ENCODE results near the gene RPTOR.

Gene RPTOR

DNA sequence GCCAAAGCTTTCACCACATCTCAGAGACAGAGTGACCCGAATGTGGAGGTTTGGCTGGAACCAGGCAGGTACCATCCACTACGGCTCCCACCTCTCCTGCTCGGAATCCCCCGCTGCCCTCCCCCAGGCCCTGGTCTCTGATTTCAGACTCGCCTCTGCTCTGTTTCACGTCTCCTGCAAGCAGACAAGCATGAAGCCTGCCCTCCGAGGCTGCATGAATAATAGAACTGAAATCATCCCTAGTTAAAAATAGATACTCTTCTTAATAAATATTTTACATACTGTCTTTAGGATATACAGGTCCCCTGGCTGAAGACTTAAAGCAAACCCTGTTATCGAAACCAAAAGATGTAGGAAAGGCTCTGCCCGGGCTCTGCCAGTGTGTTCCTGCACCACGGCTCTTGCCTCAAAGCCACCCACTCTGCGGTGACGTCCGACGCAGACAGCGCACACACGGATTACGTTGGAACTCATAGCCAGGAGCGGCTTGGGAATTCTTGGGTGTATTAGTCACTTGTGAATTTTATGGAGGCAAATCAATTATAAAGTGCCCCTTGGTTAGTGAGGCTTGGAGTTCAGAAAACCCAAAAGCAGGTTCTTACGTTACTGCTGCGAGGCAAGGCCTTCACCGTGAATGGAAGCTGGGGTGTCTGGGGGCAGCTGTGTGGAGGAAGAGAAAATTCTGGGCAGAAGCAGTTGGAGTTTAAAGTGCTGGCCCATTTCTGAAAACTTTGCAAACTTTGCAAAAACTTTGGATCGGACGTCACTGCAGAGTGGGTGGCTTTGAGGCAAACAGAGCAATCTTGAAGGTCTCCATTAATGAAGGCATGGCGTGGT is 42.7 kb upstream of the RPTOR start:
- peak overlapping the region; percentile 50 for H3K4me2 ChIP-seq (ENCODE audit: low read length)
- no peaks in the 10 kb centered on the region for H3K79me2 ChIP-seq (ENCODE audit: insufficient read depth, low read length)
- 0 out of 2 replicates have a peak overlapping the region, but pooled peaks have one; percentile 38 for H2AFZ ChIP-seq (ENCODE audit: low read length)
- H3K9me2 ChIP-seq (ENCODE audit: low read depth, low read length) = no peaks in the 10 kb centered on the region
- no peaks in the 10 kb centered on the region for H3K36me3 ChIP-seq (ENCODE audit: insufficient read depth, low read length)
- peaks cover 40% of the 10 kb centered on the region for H3K4me1 ChIP-seq (ENCODE audit: insufficient read depth, low read length, severe bottlenecking)
- 0 out of 2 replicates have a peak, but pooled peaks cover 2% of the 10 kb centered on the region for H3F3A ChIP-seq (ENCODE audit: insufficient read depth, low read length)
- H3K27ac ChIP-seq (ENCODE audit: low read depth, low read length, poor library complexity, severe bottlenecking) = peak overlapping the region; percentile 45
- no peak for TF ChIP-seq EZH2 (IDR thresholded peaks at IDR 0.05; ENCODE audit: borderline replicate concordance, low read length)
- TF ChIP-seq, protein P1, sequence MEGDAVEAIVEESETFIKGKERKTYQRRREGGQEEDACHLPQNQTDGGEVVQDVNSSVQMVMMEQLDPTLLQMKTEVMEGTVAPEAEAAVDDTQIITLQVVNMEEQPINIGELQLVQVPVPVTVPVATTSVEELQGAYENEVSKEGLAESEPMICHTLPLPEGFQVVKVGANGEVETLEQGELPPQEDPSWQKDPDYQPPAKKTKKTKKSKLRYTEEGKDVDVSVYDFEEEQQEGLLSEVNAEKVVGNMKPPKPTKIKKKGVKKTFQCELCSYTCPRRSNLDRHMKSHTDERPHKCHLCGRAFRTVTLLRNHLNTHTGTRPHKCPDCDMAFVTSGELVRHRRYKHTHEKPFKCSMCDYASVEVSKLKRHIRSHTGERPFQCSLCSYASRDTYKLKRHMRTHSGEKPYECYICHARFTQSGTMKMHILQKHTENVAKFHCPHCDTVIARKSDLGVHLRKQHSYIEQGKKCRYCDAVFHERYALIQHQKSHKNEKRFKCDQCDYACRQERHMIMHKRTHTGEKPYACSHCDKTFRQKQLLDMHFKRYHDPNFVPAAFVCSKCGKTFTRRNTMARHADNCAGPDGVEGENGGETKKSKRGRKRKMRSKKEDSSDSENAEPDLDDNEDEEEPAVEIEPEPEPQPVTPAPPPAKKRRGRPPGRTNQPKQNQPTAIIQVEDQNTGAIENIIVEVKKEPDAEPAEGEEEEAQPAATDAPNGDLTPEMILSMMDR (IDR thresholded peaks at IDR 0.05; ENCODE audit: low read length) = no peak
- H3K4me3 ChIP-seq (ENCODE audit: low read depth, low read length, poor library complexity, severe bottlenecking) = peak overlapping the region; percentile 15
- no peaks in the 10 kb centered on the region for H4K20me1 ChIP-seq (ENCODE audit: insufficient read depth, low read length)
- peak overlapping the region; percentile 43; the same call in 1 of the 2 replicates for H3K9ac ChIP-seq (ENCODE audit: low read length)
- no peaks in the 10 kb centered on the region for H3K9me3 ChIP-seq (ENCODE audit: low read length)
- no peaks in the 10 kb centered on the region; the same call in 1 of the 2 replicates for H3K27me3 ChIP-seq (ENCODE audit: insufficient read depth, low read length)

DNA sequence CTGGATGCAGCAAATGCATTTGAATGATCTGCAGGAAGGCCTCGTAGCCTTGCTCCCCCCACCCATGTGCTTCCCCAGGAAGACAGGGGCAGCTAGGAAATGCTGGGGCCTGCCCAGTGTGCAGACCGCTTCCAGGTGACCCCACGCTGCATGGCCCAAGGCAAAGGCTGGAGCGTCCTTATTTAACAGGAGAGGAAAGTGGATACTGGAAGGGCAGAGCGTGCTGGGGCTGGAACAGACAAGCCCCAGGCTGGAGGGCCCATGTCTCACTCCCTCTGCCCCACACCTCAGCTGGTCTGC is 42.1 kb upstream of the RPTOR start:
- Histone ChIP-seq H3K27ac (ENCODE audit: low read depth, low read length, poor library complexity, severe bottlenecking) (no peak overlapping the region), H3K4me3 (ENCODE audit: low read depth, low read length, poor library complexity, severe bottlenecking) (no peak overlapping the region), H3K79me2 (ENCODE audit: insufficient read depth, low read length) (no peaks in the 10 kb centered on the region), H2AFZ (ENCODE audit: low read length) (no peak overlapping the region), H3K9ac (ENCODE audit: low read length) (no peak overlapping the region; the same call in 1 of the 2 replicates), H3K27me3 (ENCODE audit: insufficient read depth, low read length) (no peaks in the 10 kb centered on the region; the same call in 1 of the 2 replicates), H3K36me3 (ENCODE audit: insufficient read depth, low read length) (no peaks in the 10 kb centered on the region), H3K4me2 (ENCODE audit: low read length) (no peak overlapping the region), H3K9me3 (ENCODE audit: low read length) (no peaks in the 10 kb centered on the region), H3K9me2 (ENCODE audit: low read depth, low read length) (no peaks in the 10 kb centered on the region), H4K20me1 (ENCODE audit: insufficient read depth, low read length) (no peaks in the 10 kb centered on the region), H3K4me1 (ENCODE audit: insufficient read depth, low read length, severe bottlenecking) (peaks cover 35% of the 10 kb centered on the region), H3F3A (ENCODE audit: insufficient read depth, low read length) (no peaks in the 10 kb centered on the region)
- TF ChIP-seq, protein P1 (IDR thresholded peaks at IDR 0.05; ENCODE audit: low read length) = no peak
- TF ChIP-seq EZH2 (IDR thresholded peaks at IDR 0.05; ENCODE audit: borderline replicate concordance, low read length) = no peak

GRCh38 chr17:80503031-80503430 is 41.6 kb upstream of the RPTOR start:
- Histone ChIP-seq H3K36me3 (ENCODE audit: insufficient read depth, low read length) (no peaks in the 10 kb centered on the region), H3K4me1 (ENCODE audit: insufficient read depth, low read length, severe bottlenecking) (peaks cover 30% of the 10 kb centered on the region), H3K9me2 (ENCODE audit: low read depth, low read length) (no peaks in the 10 kb centered on the region), H3K4me3 (ENCODE audit: low read depth, low read length, poor library complexity, severe bottlenecking) (no peak overlapping the region), H2AFZ (ENCODE audit: low read length) (no peak overlapping the region), H3K9ac (ENCODE audit: low read length) (no peak overlapping the region), H3K27me3 (ENCODE audit: insufficient read depth, low read length) (no peaks in the 10 kb centered on the region; the same call in 1 of the 2 replicates), H3F3A (ENCODE audit: insufficient read depth, low read length) (no peaks in the 10 kb centered on the region), H3K27ac (ENCODE audit: low read depth, low read length, poor library complexity, severe bottlenecking) (no peak overlapping the region), H3K9me3 (ENCODE audit: low read length) (no peaks in the 10 kb centered on the region), H4K20me1 (ENCODE audit: insufficient read depth, low read length) (no peaks in the 10 kb centered on the region), H3K79me2 (ENCODE audit: insufficient read depth, low read length) (no peaks in the 10 kb centered on the region), H3K4me2 (ENCODE audit: low read length) (no peak overlapping the region)
- TF ChIP-seq, protein P1 (IDR thresholded peaks at IDR 0.05; ENCODE audit: low read length) = no peak
- no peak for TF ChIP-seq EZH2 (IDR thresholded peaks at IDR 0.05; ENCODE audit: borderline replicate concordance, low read length)

All from OCI-LY1 (cell line).